IPS-11a (cell line): Measurements from ENCODE around the gene CTCFL.

Source experiments
- H3K4me3 ChIP-seq: one replicate; pipeline ENCODE4 v1.5.1; 2013; ENCODE audit warnings: low read depth, low read length, control low read depth

CTCFL gene

DNA sequence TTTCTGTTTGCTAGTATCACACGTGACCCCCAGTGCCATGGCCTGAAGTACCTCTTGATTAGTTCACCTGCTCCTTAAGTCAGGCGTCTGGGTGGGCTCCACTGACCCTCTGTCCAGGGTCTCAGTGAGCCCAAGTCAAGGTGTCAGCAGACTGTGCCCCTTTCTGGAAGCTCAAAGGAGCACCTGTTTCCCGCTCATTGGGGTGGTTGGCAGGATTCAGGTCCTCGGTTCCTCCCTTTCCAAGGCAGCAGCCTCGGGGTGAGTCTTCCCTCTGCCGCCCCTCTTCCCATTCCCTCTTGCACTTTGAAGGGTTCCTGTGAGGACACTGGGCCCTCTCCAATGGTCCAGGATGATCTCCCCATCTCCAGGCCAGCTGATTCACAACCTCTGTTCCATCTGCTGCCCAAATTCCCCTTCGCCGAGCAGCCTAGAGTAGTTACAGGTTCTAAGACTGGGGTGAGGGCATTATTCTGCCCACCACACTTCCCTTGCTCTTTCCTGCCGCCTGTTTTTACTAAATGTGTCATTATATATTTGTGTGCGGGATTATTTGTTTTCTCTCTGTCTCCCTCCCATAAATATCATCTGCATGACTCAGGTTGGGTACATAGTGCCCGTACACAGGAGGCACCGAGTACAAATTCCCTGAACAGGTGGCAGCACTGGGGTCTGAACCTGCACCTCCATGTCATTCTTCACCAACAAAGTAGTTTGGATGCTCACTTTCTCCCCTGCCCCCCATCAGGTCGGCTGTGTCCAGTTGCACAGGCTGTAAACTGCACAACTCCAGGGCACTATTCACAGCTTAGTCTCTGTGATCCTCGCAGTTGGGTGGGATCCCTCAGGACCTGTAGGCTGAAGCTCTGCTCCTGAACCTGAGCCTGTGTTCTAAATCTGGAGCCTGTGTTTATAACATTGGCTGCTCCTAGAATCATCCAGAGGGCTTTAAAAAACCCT lies 75.3 kb downstream of the CTCFL start:
- H3K4me3 ChIP-seq, result no peak overlapping the region

- H3K4me3 ChIP-seq, result no peak overlapping the region
These were observed 76.1 kb downstream of the CTCFL start for GRCh38 chr20:57448764-57449354.
